HG03095 (cell line): ENCODE data around the gene MFSD6L.

Source experiments
- ATAC-seq: cut with Tn5 transposase; IDR thresholded peaks from one replicate; pipeline ENCODE4 v1.9.1; 2021; ENCODE audit warnings: moderate library complexity; ENCODE audit not compliant: unreplicated experiment

The MFSD6L gene

GRCh38 chr17:8747742-8748141 is 51.4 kb downstream of the MFSD6L start:
- no peak for ATAC-seq
